Skeletal muscle satellite cell (primary cell): ENCODE measurements around the gene DYNLRB1. TPM values are rescaled to one million over a fixed set of nuclear protein-coding genes. Genes with fewer than 3 reads are reported as not detected.
"Not testable (repeated sequence)": the region's sequence is repeated elsewhere in the genome, so short reads cannot be mapped to it uniquely, and the experiment has no call there.

Experiments
- H3K27me3 ChIP-seq: 2 replicates; pipeline ENCODE4 v1.7.0; 2013; ENCODE audit warnings: low read length; ENCODE audit not compliant: control insufficient read depth, insufficient read depth
- H3K36me3 ChIP-seq: 2 replicates; pipeline ENCODE4 v1.7.0; 2013; ENCODE audit warnings: mild to moderate bottlenecking, control low read depth, low read length; ENCODE audit not compliant: insufficient read depth
- H3K4me1 ChIP-seq: 2 replicates; pipeline ENCODE4 v1.7.0; 2013; ENCODE audit warnings: low read length; ENCODE audit not compliant: control insufficient read depth, insufficient read depth
- H3K4me2 ChIP-seq: 2 replicates; pipeline ENCODE4 v1.7.0; 2013; ENCODE audit warnings: mild to moderate bottlenecking, low read length
- H3K4me3 ChIP-seq: 2 replicates; pipeline ENCODE4 v1.7.0; 2013; ENCODE audit warnings: low read length
- H3K9ac ChIP-seq: 2 replicates; pipeline ENCODE4 v1.7.0; 2013; ENCODE audit warnings: mild to moderate bottlenecking, low read depth, low read length, moderate library complexity
- H3K9me3 ChIP-seq: replicated peaks from 2 replicates; pipeline ENCODE4 v1.7.0; 2013; ENCODE audit warnings: mild to moderate bottlenecking, control low read depth, low read length
- total RNA-seq: library from RNA; depleted of rRNA; stranded (reverse); fragments of >200 nt; gene quantifications from 2 replicates; pipeline ENCODE4 v1.2.3, GENCODE V29; 2012; rRNA removed

Gene DYNLRB1
- 51.2 and 64.9 TPM in 2 replicates for total RNA-seq

GRCh38 chr20:34516247-34517113, at the start of gene DYNLRB1:
TSS of gene DYNLRB1 (plus strand) at chr20:34516422. CDS start at chr20:34516459, 37 bp downstream.
- Histone ChIP-seq H3K36me3 (peaks cover 17% of the 10 kb centered on the region), H3K9ac (peak within 1 kb of the TSS; percentile 92), H3K4me2 (peak within 1 kb of the TSS; percentile 94), H3K9me3 (no peaks in the 10 kb centered on the region), H3K4me3 (peak within 1 kb of the TSS; percentile 81), H3K27me3 (no peaks in the 10 kb centered on the region), H3K4me1 (peaks cover 20% of the 10 kb centered on the region)

- Histone ChIP-seq H3K27me3 (no peaks in the 10 kb centered on the region), H3K9ac (no peak overlapping the region), H3K9me3 (no peaks in the 10 kb centered on the region), H3K4me3 (no peak overlapping the region), H3K36me3 (peaks cover 20% of the 10 kb centered on the region), H3K4me1 (peaks cover 13% of the 10 kb centered on the region), H3K4me2 (no peak overlapping the region)
Measured at GRCh38 chr20:34468951-34469350, 47.3 kb upstream of the DYNLRB1 start.

GRCh38 chr20:34472246-34472925, 43.8 kb upstream of the DYNLRB1 start:
- peak overlapping the region; percentile 43 for H3K4me2 ChIP-seq
- H3K9ac ChIP-seq, result no peak overlapping the region
- H3K9me3 ChIP-seq, result no peaks in the 10 kb centered on the region
- H3K27me3 ChIP-seq, result no peaks in the 10 kb centered on the region
- no peak overlapping the region for H3K4me3 ChIP-seq
- peaks cover 23% of the 10 kb centered on the region for H3K36me3 ChIP-seq
- peaks cover 19% of the 10 kb centered on the region for H3K4me1 ChIP-seq

DNA sequence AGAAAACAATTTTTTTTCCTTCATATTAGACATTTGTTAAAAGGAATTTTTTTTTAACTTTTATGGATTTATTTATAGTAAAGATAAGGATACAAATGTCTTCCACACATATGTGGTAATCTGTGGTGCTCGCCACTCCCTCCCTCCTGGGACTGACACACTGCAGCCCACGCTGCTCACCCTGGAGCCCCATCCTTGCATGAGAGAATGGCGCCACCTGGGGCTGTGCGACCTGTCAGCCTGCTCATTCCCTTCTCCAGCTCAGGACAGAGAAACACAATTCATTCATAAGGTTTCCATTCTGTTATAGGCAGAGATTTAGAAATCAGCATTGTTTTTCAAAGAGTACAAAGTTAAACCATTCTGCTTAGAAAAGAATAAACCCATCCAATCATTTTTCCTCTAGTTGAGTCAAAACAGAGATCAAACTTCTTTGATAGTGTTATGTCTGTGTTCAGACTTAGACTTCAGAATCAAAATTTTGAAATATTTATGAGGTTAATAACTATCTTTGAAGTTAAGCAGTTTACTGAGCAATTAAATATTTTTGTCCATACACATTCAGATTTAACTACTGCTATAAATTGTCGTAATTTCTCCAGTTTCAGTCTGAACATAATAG, 42.8 kb upstream of the DYNLRB1 start:
- H3K36me3 ChIP-seq, result peaks cover 33% of the 10 kb centered on the region
- H3K9ac ChIP-seq, result no peak overlapping the region
- H3K4me3 ChIP-seq, result no peak overlapping the region
- no peaks in the 10 kb centered on the region for H3K9me3 ChIP-seq
- no peaks in the 10 kb centered on the region for H3K27me3 ChIP-seq
- peaks cover 19% of the 10 kb centered on the region for H3K4me1 ChIP-seq
- no peak overlapping the region for H3K4me2 ChIP-seq

DNA sequence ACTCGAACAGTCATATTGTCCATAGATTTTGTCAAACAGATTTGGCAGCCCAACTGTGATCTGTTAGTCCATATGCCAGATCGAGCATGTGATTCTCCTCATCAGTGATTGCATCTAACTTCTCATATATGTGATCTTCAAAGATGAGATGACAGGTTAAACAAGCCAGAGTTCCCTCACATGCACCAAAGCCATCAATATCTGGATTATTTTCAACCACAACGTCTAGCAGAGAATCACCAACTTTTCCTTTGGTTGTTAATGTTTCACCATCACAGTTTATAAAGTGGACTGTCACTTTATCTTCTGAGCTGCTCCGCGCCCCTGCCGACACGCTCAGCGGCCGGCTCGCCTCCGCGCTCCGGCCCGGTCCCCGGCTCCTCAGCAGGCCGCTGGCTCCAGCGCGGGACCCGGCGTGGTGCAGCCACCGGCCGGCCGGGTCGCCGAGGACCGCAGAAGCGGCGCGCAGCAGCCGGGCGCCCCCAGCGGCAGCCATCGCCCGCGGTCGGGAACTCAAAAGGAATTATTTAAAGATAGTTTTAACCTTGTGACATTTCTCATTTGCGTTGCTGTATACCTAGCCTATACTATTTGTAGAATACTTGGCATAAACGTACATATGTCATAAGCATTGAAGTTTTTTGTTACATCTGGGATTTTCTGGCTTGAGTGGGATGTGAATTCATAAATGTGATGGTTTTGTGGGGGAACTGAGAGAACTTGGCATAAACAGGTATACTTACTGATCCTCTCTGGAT, 40.1 kb upstream of the DYNLRB1 start:
- peaks cover 43% of the 10 kb centered on the region for H3K36me3 ChIP-seq
- no peak overlapping the region for H3K4me3 ChIP-seq
- H3K9me3 ChIP-seq, result no peaks in the 10 kb centered on the region
- peaks cover 19% of the 10 kb centered on the region for H3K4me1 ChIP-seq
- H3K9ac ChIP-seq, result no peak overlapping the region
- no peaks in the 10 kb centered on the region for H3K27me3 ChIP-seq
- H3K4me2 ChIP-seq, result no peak overlapping the region

- Histone ChIP-seq H3K36me3 (peaks cover 64% of the 10 kb centered on the region), H3K4me2 (no peak overlapping the region)
Measured at GRCh38 chr20:34479627-34480026, 36.6 kb upstream of the DYNLRB1 start.

GRCh38 chr20:34482154-34482553, 34.1 kb upstream of the DYNLRB1 start:
- peaks cover 62% of the 10 kb centered on the region for H3K36me3 ChIP-seq
- H3K4me2 ChIP-seq, H3K9me3 ChIP-seq, H3K9ac ChIP-seq, H3K4me1 ChIP-seq, H3K4me3 ChIP-seq, H3K27me3 ChIP-seq: not testable (repeated sequence)

More at GRCh38 chr20:34479627-34480026, 36.6 kb upstream of the DYNLRB1 start:
- H3K4me1 ChIP-seq, result peaks cover 6% of the 10 kb centered on the region
- H3K27me3 ChIP-seq, result no peaks in the 10 kb centered on the region
- H3K9ac ChIP-seq, result no peak overlapping the region
- no peaks in the 10 kb centered on the region for H3K9me3 ChIP-seq
- no peak overlapping the region for H3K4me3 ChIP-seq

- not testable (repeated sequence) for H3K4me3 ChIP-seq
- H3K36me3 ChIP-seq, result peaks cover 67% of the 10 kb centered on the region
Measured at GRCh38 chr20:34483585-34484220, 32.5 kb upstream of the DYNLRB1 start.

GRCh38 chr20:34485068-34485634, 31.1 kb upstream of the DYNLRB1 start:
- H3K4me3 ChIP-seq, result no peak overlapping the region
- no peaks in the 10 kb centered on the region for H3K4me1 ChIP-seq
- no peak overlapping the region for H3K4me2 ChIP-seq
- H3K9me3 ChIP-seq, result no peaks in the 10 kb centered on the region
- no peaks in the 10 kb centered on the region for H3K27me3 ChIP-seq
- H3K9ac ChIP-seq, result no peak overlapping the region
- H3K36me3 ChIP-seq, result peaks cover 70% of the 10 kb centered on the region

More at GRCh38 chr20:34483585-34484220, 32.5 kb upstream of the DYNLRB1 start:
- not testable (repeated sequence) for H3K9me3 ChIP-seq, H3K4me1 ChIP-seq, H3K4me2 ChIP-seq, H3K9ac ChIP-seq, H3K27me3 ChIP-seq

GRCh38 chr20:34491226-34491931, 24.8 kb upstream of the DYNLRB1 start:
- H3K4me2 ChIP-seq, result no peak overlapping the region
- no peaks in the 10 kb centered on the region for H3K4me1 ChIP-seq
- H3K9ac ChIP-seq, result no peak overlapping the region
- no peak overlapping the region for H3K4me3 ChIP-seq
- H3K27me3 ChIP-seq, result no peaks in the 10 kb centered on the region
- H3K36me3 ChIP-seq, result peaks cover 81% of the 10 kb centered on the region
- H3K9me3 ChIP-seq, result no peaks in the 10 kb centered on the region
